NCI-H187 treated with DMSO at 0.1 percent for 48 hours (cell line): Measurements from ENCODE around the gene STARD13.

Experiments used
- DNase-seq: peaks from one replicate; lab custom pipeline; 2025; lab: John Stamatoyannopoulos, UW

Gene STARD13

DNA sequence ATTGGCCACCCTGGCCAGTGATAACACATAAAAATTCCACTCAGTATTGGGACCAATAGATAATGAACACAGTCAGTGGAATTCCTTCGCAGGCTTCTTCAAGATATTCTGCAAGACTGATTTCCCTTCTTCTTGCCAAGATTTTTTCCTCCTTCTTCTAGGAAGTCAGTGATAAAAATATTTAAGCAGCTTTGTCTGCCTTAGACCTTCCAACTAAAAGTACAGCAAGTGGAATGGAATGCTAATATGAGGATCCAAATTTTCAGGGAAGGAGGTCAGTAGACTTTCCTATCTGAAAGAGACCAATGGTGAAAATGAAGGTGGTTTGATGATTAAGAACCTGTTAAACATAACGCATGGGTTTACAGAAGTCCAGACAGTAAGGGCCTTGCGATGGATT is 9.6 kb downstream of the STARD13 start:
- DNase-seq: no peak

DNA sequence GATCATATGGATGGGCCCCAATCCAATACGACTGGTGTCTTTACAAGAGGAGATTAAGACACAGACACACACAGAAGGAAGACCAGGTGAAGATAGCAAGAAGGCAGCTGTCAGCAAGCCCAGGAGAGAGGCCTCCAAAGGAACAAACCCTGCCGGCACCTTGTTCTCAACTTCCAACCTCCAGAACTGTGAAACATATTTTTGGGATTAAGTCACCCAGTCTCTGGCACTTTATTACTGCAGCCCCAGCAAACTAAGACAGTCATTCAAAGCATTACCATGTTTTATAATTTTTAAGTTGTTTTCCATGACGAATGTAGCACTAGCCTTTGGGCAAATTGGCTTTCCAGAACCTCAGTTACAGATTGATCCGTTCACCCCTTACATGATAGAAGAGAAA is 11.3 kb downstream of the STARD13 start:
- DNase-seq: no peak

DNA sequence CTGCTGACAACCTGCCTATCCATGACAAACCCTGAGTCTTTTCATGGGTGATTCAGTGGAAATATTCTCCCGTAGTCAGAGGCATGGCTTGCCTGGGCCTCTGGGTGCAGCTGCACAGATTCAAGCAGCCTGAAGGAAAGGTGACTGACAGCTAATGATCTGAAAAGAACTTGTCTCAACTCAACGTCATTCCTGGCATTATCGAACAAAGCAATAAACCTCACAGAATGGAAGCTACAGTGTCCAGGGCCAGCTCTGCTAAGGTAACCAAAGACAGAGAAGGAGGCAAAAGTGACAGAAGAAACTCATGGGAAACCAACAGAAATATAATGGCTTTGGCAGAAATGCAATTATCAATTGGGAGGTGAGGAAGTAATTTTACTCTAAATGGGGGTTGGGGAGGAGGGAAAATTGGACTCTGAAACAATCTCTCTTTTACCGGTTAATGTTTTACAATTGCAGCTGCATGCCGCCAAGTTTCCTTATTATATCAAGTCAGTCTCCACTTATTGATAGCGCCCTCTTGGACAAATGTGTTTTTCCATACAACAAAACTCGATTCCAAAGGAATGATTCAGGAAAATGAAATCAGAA is 12.9 kb downstream of the STARD13 start:
- DNase-seq: no peak

DNA sequence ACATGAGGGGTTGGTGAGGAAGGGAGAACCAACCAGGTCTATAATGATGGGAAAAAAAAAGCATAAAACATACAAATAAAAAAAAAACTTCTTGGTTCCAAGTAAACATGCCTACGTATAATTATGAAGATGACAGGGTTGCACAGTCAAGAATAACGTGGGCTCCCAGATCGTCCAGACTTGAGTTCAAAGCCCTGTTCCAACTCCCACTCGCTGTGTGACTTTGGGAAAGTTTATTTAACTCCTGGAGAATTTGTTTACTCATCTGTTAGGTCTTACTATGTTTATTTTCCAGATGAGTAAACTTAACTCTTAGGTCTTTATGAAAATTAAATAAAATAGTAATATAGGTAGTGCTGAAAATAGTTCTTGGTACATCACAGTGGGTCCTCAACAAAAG is 13.8 kb downstream of the STARD13 start:
- no peak for DNase-seq

DNA sequence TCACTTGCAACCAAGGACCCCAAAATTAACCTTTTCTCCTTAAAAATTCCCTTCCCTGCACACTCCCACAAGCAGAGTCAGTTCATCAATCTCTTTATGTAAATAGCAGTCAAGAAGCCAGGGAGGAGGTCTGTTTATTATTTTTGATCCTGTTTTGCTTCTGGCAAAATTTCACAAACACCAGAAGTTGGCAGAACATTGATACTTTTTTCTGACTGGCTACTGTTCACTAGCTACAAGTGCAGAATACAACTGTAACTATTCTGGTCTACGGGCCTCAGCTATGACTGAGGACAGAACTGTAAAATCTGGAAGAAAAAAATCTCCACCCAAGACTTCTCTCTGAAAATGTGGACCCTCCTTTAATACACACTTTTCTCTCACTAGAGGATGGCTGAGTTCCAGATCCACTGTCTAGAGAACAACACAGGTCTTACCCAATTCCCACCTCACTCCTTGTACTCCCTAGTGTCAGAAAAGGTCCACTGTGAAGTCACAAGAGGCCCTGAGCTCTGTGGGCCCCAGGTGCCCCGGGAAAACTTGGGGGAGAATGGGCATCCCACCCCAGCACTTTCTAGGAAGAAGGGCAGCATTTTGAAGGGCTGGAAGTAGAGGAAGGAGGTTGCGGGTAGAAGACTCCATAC is 14.5 kb downstream of the STARD13 start:
- no peak for DNase-seq

DNA sequence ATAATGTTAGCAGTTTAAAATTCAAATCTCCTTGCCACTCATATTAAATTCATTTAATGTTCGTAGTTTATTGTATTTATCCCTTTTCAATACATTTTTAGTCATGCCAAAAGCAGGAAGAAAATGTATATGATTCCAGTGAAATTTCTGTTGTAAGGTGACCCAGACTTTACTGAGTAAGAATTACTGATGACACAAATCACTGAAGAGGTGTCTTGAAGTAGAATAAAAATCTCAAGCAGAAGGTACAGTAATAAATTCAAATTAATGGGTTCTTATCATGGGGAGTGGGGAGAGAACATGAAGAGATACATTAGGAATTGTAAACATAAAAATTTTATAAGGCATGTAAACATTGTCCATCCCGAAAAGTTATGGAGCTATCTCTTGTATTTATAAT is 19.9 kb downstream of the STARD13 start:
- DNase-seq: no peak

DNA sequence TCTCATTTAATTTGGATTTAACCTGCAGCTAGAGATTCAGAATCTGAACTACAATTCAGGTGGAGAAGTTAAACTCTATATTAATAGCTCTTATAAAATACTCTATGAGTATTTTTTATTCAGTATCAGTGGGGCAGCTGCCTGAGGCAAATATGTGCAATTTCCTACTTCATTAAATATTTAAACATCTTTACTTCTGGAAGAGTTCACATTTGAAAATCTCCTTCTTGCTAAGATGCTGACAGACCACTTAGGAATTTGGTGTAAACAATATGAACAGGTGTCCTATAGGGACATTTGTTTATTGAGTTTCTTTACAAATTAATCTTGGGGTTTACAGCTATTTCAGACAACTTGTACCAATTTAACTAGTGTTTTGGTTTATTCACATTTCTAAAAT is 20.4 kb downstream of the STARD13 start:
- no peak for DNase-seq

DNA sequence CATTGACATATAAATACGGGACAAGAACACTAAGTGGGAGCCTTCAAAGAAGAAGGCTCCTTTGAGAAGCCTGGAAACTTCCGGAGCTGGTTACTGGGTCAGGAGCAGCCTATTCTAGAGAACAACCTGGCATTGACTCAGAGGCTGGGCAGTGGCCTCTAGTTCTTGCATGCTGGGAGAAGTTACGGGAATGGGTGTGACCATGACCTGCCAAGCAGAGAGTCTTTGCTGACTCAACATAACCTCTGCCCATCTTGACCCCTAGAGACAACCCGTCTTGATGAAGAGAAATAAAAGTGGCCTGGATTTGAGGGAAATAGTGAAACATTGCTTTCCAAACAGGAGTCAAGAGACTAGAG is 21.0 kb downstream of the STARD13 start:
- no peak for DNase-seq

DNA sequence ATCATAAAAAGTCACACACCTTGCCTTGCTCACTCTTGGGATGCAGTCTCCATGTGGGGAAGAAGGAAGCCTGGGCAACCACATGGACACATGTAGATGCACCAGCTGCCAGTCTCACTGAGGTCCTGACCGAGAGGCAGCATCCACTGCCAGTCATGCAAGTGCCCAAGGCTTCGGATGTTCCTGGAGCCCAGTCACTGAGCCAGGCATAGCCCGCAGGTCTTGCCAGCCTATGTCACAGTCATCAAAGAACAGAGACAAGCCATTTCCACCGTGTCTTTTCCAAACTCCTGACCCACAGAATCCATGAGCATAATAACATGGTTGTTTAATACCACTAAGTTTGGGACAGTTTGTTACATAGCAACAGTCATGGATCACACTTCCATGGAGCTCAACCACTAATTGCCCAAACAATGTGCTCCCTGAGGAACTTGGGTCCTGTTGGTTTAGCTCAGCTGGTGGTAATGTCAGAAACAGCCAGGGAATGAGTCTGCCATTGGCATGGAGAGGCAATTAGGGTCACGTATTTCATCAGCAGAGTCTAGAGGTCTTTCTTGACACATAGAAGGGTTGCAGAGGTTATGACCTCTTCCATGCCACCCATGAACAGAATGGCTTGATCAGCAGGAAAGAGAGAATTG is 21.5 kb downstream of the STARD13 start:
- DNase-seq: no peak

DNA sequence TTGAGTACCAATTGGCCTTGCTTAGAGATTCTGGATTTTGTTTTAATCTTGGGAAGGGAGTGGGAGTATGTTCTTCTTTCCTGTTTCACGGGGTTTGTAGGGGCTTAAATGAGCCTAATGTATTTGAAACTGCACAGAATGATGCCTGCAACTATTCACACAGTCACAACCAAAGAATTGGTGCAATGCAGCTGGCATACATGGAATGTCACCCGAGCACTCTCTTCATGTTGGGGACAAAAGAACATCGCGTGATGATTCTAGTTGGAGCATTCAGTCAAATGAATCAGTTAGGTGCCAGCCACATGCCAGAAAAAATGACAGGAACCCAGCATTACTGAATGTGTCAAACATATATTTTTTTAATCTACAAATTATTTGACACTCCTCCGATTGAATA is 22.1 kb downstream of the STARD13 start:
- no peak for DNase-seq

DNA sequence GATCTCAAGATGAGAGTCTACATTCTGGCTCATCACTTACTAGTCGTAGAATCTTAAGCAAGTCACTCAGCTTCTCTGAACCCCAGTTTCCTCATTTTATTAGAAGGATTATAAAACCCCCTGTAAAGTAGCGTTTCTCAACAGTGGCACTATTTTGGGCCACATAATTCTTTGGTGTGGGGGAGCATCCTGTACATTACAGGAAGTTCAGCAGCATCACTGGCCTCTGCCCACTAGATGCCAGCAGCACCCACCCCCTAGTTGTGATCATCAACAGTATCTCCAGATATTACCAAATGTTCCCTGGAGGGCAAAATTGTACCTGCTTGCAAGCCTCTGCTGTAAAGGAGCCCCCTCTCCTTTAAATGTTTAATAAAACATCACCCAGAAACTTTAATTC is 22.6 kb downstream of the STARD13 start:
- no peak for DNase-seq

DNA sequence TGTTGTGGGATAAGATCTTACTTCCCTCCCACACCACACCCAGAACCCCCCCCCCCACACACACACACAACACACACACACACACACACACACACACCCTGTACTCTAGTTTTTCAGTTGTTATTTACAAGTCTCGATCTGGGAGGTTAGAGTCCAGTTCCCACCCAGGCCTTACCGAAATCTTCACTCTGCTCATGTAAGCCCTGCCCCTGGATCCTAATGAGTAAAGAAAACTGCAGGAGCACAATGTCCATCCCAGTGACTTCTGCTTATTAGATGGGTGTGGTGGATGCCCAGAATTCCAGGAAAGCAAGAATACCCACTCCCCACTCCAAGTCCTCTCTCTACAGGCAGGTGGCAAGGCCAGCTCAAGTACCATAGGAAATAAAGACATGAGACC is 23.0 kb downstream of the STARD13 start:
- DNase-seq: no peak

DNA sequence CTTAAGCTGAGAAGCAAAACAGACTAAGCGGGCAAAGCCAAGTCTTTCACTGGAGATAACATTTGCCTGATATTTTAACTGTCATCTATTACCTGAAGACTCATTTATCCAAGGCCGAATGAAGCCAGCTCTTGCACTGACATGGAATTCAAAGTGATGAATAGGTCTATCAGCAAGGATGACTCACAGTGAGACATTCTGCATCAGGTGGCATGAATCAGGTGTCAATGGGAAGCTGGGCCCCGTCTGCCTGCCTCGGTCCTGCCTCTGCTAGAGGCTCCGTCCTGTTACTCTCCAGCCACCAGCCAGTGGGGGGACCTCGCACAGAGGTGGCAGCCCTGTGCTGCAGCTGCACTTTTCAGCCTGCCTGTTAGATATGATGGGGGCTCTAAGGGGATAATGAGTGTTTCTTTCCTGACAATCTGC is 23.5 kb downstream of the STARD13 start:
- no peak for DNase-seq

DNA sequence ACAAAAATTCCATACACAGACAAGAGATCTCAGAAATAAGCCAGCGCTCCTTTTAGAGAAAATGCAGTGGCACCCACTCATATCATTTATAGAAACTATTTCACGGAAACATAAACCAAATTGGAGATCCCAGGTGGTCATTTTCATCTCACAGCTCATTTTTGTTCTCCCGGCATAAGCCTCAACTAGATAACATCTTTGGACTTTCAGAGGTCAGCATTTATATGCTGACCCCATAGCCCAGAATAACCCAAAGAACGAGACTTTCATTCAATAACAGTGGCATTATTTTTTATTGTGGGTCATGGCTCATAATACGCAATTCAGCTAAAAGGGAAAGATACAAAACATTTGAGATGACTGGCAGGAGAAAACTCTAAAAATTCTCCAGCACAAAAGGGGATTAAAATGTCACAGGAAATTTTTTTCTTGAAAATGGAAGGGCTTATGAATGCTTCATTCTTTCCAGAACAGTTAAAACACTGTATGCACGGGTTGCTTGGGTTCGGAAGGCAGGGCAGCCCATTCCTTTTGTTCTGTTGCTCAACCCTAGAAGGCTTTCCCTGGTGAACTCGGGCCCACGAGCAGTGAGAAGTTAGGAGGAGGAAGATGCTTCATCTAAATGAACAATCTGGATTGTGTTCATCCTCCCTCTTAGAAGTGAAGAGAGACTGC is 24.0 kb downstream of the STARD13 start:
- DNase-seq: no peak

DNA sequence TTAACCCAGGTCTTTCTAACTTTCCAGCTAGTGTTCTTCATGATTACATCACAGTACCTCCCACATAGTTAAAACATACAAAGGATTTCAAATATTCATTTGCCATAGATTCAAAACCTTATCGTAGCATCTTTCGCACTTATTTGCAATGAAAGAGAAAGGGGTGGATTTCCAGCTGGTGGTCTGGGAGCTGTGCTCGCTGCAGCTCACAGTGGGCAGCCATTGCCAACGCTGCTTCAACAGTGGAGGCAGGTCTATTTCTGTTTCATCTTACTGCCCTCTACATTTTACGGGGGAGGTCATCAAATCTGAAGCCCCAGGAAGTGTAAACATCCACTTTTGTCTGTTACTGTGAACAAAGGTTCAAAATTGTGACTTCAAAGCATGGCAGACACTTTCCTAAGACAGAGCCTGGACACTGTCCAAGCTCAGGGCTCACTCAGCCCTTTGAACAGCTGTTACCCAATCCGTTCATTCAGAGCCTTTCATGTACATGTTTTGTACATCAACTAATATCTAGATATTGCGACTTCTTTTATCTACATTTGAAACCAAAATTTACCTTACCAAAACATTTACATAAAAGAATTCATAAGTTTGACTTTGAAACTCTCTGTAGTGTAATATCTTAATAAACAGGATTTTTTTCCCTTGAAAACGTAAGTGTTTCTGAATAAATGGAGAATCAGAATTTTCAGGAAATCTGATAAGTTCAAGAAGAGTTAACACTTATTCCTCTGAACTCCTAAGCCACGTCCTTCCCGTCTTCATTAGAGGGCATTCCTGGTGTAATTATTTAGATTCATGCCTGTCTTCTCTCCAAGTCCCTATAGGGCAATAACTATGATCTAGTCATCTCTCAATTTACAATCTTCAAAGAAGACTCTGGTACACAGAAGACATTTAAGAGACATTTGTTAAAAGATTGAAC is 25.1 kb downstream of the STARD13 start:
- no peak for DNase-seq

DNA sequence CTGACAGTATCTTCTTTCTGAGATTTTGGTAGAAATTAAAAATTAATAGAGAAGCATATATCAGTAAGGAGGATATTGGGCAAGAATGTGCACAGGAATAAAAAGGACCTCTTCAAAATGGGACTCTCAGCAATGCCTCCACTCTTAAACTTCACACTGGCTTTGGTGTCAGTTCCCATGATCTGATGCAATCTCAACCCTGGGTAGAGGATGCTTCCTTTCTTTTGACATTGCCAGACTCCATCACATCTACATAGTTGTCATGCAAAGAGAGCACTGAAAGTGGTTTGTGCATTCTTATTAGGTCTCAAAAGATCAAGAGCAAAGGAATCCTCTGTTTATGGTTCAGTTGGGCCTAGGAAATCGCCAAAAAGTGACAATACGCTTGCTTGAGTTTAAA is 26.3 kb downstream of the STARD13 start:
- no peak for DNase-seq

DNA sequence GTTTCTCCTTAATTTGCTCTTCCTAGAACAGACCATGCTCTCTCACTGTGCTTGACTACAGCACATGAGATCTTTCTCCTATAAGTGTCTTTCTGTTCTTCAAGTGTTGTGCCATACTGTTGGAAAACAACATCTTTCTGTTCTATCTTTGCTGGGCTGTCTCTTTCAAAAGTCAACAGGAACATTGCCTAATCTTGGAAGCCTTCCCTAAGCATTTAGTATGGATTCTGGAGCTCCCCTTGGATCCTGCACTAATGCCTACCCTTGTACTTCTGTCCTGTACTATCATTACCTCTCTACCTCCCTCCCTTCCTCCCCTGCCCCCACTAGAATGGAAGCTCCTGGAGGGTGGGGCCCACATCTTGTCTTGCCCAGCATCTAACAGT is 26.8 kb downstream of the STARD13 start:
- no peak for DNase-seq

DNA sequence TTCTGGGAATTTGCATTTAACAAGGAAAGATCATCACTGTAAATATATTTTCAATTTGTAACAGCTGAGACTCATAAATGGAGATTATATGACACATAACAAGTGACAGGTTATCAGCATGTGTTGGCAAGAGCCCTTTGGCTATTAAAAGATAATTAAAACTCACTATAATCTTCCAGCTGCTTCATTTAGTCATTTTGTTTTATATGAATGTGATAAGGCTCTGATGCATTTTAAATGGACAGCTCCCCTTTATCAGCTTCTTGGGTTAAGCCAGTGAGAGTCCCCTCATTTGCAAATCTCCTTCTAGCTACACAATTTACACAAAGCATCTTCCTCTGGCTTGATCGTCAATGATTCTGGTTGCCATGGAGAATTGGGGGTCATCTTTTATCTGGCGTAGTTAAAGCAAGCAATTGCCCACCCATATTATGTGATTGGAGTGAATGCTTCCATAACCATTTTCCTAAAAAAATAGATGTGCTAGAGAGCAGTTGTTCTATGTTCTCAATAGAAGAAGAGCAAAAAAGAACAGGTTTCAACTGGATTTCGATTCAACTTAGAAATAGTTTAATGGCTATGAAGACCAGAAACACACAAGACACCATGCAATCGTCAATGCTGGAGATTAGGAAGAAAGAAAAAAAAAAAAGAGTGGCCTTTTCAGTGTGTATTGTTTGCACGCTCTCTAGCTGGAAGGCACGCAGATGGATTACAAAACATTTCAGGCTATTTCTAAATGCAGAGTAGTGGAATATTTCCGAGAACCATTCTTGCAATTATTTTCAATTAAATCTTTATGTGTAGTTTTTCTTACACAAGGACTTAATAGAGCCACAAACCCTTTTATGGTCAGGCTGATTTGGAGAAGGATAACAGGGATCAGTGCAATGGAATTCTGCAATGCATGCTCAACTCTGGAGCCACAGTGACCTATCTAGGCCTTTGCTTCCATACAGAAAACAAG is 27.4 kb downstream of the STARD13 start:
- no peak for DNase-seq

DNA sequence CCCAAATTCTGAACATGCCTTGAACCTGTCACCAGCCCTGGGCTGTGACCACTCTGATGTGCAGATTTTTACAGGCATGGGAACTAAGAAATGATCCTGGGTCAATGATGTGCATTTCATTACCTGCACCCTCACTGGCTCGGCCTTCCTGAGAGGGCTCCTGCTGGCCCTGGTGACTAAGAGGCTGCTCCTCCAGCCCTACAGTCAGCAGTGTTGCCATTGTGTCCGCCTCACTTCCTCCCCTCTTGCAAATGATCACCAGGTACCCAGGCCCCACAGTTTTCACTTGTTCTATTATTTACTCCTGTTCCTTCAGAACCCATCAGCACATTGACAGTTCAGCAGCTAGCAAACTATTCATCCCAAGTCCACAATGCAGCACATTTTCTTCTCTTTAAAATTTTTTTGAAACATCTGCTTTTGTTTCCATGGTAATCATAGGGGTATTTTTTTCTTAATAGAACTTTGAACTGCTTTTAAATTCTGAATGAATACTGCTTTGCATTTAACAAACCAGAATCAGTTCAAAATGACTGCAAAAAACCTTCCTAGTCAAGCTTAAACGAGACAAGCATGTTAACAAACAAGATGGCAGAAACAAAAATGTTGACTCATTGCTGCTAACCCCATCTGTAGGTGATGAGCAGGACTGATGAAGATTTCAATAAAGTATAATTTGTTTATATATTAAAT is 29.3 kb downstream of the STARD13 start:
- DNase-seq: no peak

DNA sequence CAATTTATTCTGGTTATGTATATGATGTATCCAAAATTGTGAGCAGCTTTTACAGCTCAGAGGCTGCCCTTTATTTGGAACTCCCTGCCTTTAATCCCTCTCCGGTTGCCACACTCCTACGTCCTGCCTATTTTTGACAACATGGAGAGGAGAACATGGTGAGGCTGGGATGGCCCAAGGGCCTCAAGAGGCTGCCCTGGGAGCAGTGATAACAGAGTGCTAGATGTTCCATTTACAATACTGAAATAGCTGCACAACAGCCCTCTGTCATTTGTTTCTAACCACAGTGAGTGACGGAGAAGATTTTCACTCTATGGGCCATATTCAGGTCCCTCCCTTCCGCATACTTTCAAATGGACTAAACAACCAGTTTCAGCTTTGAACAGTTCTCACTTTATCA is 33.4 kb downstream of the STARD13 start:
- no peak for DNase-seq
